K562 (cell line): ENCODE data around the gene ABL1. TPM values are rescaled to one million over a fixed set of nuclear protein-coding genes. Genes with fewer than 3 reads are reported as not detected.

Source experiments
- ATAC-seq: fragments of 200-7000 bp; cut with Tn5 transposase; 3 replicates; pipeline ENCODE4 v1.9.1; 2020; ENCODE audit warnings: moderate library complexity
- BruUV-seq: library from RNA; stranded (reverse); fragments of 400-500 nt; replicated peaks from 2 replicates; lab custom pipeline; 2021; lab: Mats Ljungman, UMichigan
- CTCF ChIA-PET: fragments of 300-600 bp; formaldehyde crosslinking; extraction: SDS; loops from one replicate; lab custom pipeline; 2021; ENCODE audit warnings: low intra/inter-chr PET ratio; lab: Yijun Ruan, JAX
- POLR2A ChIA-PET: fragments of 300-600, 350-650 bp; sonication (Branson Sonifier 250); formaldehyde crosslinking; extraction: SDS; loops from one replicate; lab custom pipeline; 2021; ENCODE audit warnings: antibody characterized with exemption, inconsistent platforms; lab: Yijun Ruan, JAX
- DNase-seq, 4 experiments: peaks; one replicate each; pipeline versions ENCODE4 v3.0.0 to v3.0.0-alpha.2; 2011 to 2018; ENCODE audit warnings: low spot score in 3 of 4, mixed read lengths in 3 of 4; ENCODE audit errors: extremely low read depth in 1 of 4
- FAIRE-seq: peaks from 2 replicates; lab custom pipeline; 2011; peaks lifted over from hg19 to GRCh38; lab: Jason Lieb, UNC
- H2AFZ ChIP-seq: 2 replicates; pipeline ENCODE4 v1.6.0; 2011; ENCODE audit warnings: low read depth, low read length, control low read depth, inconsistent platforms
- H3K27ac ChIP-seq: fragments of 200-600 bp; 3 replicates; pipeline ENCODE4 v1.8.0; 2011; ENCODE audit warnings: low read depth, mild to moderate bottlenecking, control low read depth, inconsistent platforms, low read length, moderate library complexity, mixed read lengths; ENCODE audit errors: extremely low read depth
- H3K27me3 ChIP-seq, 2 experiments: fragments of 300-600 bp in 1 of 2; 2 replicates in 1 of 2; 3 replicates in 1 of 2; pipeline versions ENCODE4 v1.6.0 to v1.8.0; 2011; ENCODE audit warnings: inconsistent platforms in 2 of 2, low read length in 2 of 2, mild to moderate bottlenecking in 1 of 2, mixed read lengths in 1 of 2, moderate library complexity in 1 of 2; ENCODE audit not compliant: control insufficient read depth in 2 of 2, insufficient read depth in 2 of 2
- H3K36me3 ChIP-seq: fragments of 300-600 bp; 3 replicates; pipeline ENCODE4 v1.8.0; 2011; ENCODE audit warnings: mild to moderate bottlenecking, low read length, inconsistent platforms; ENCODE audit not compliant: control insufficient read depth, insufficient read depth
- H3K4me1 ChIP-seq, 2 experiments: fragments of 200-600 bp in 1 of 2; replicated peaks in 1 of 2; 2 replicates in 1 of 2; 3 replicates in 1 of 2; pipeline versions ENCODE4 v1.5.1 to v1.8.0; 2011; ENCODE audit warnings: inconsistent platforms in 2 of 2, low read length in 2 of 2, mild to moderate bottlenecking in 1 of 2, mixed read lengths in 1 of 2, moderate library complexity in 1 of 2; ENCODE audit not compliant: control insufficient read depth in 2 of 2, insufficient read depth in 2 of 2
- H3K4me2 ChIP-seq: 2 replicates; pipeline ENCODE4 v1.6.1; 2011; ENCODE audit warnings: low read length, control low read depth, inconsistent platforms, mixed read lengths; ENCODE audit not compliant: insufficient read depth
- H3K4me3 ChIP-seq: fragments of 200-600 bp; sonication (generic), shearing (Covaris generic); 2 replicates; pipeline ENCODE4 v1.5.1; 2016; ENCODE audit warnings: control low read depth, inconsistent platforms
- H3K79me2 ChIP-seq: fragments of 200-600 bp; 3 replicates; pipeline ENCODE4 v1.8.0; 2011; ENCODE audit warnings: low read length, inconsistent platforms; ENCODE audit not compliant: control insufficient read depth, insufficient read depth
- H3K9ac ChIP-seq, 2 experiments: 2 replicates each; pipeline versions ENCODE4 v1.6.0 to v1.6.1; 2011; ENCODE audit warnings: low read depth in 2 of 2, low read length in 2 of 2, control low read depth in 1 of 2, inconsistent platforms in 1 of 2, mild to moderate bottlenecking in 1 of 2, mixed read lengths in 1 of 2; ENCODE audit not compliant: insufficient read depth in 1 of 2
- H3K9me1 ChIP-seq: one replicate; pipeline ENCODE4 v1.6.0; 2011; ENCODE audit warnings: inconsistent platforms, mild to moderate bottlenecking, low read length, moderate library complexity; ENCODE audit not compliant: control insufficient read depth, insufficient read depth
- H3K9me3 ChIP-seq: replicated peaks from 2 replicates; pipeline ENCODE4 v1.5.1; 2011; ENCODE audit warnings: low read depth, low read length, inconsistent platforms; ENCODE audit not compliant: control insufficient read depth, insufficient read depth
- H4K20me1 ChIP-seq: replicated peaks from 2 replicates; pipeline ENCODE4 v1.6.1; 2011; ENCODE audit warnings: low read length, inconsistent platforms, mixed read lengths; ENCODE audit not compliant: control insufficient read depth, insufficient read depth
- CBFB ChIP-seq: sonication (generic); formaldehyde crosslinking; IDR thresholded peaks from 2 replicates; pipeline ENCODE4 v1.4.0; 2020; ENCODE audit warnings: mild to moderate bottlenecking, missing genetic modification reagents
- CBX1 ChIP-seq: sonication (generic); IDR thresholded peaks from 2 replicates; pipeline ENCODE4 v1.6.1; 2016; ENCODE audit warnings: antibody characterized with exemption, low read depth, mild to moderate bottlenecking
- DPF2 ChIP-seq: fragments of 450-650 bp; IDR thresholded peaks from 2 replicates; pipeline ENCODE4 v1.6.1; 2016
- MAFG ChIP-seq: fragments of 450-650 bp; conservative IDR thresholded peaks from 2 replicates; pipeline ENCODE4 v1.6.1; 2016; ENCODE audit warnings: missing genetic modification characterization, missing compliant biosample characterization
- SIN3B ChIP-seq: fragments of 450-650 bp; IDR thresholded peaks from 2 replicates; pipeline ENCODE4 v1.6.1; 2017; ENCODE audit warnings: low read depth, mild to moderate bottlenecking, moderate library complexity
- SLC30A9 ChIP-seq: fragments of 250-450 bp; sonication (Bioruptor Pico); IDR thresholded peaks from 2 replicates; pipeline ENCODE4 v1.8.0; 2022; ENCODE audit warnings: mild to moderate bottlenecking, moderate library complexity
- WGBS: fragments of 100-300 bp; shearing (Covaris generic); methylation state at CpG from one replicate; pipeline ENCODE4 v1.1.6; 2016; ENCODE audit warnings: low coverage, mixed read lengths; ENCODE audit not compliant: insufficient coverage; ENCODE audit errors: missing lambda C conversion rate; 5-methylcytosine and 5-hydroxymethylcytosine counted together
- in situ Hi-C: fragments of 300-500 bp; cut with MboI; formaldehyde crosslinking; loops from 4 replicates; pipeline ENCODE4 v1.15.0; 2018; ENCODE audit warnings: inconsistent platforms, mixed read lengths
- intact Hi-C: fragments of 100-400 bp; cut with micrococcal nuclease; formaldehyde crosslinking; loops from 2 replicates; pipeline ENCODE4 v1.14.2; 2022
- polyA plus RNA-seq, 8 experiments: library from polyadenylated mRNA; depleted of rRNA in 4 of 8; stranded (reverse) in 5 of 8; unstranded in 3 of 8; fragments of >200 nt; fragmentation: Nextera tagmentation in 2 of 8; fragmentation: Illumina TruSeq in 1 of 8; extraction: Ambion mirVana in 2 of 8; extraction: Trizol in 1 of 8; gene quantifications; 2 replicates each; pipeline versions ENCODE4 v1.2.1 to v1.2.3, GENCODE V29; 2011 to 2014; ENCODE audit warnings: inconsistent platforms in 1 of 8, missing spikeins in 1 of 8
- total RNA-seq, 7 experiments: library from RNA; depleted of rRNA in 6 of 7; stranded (reverse); fragments of >200 nt in 6 of 7; fragmentation: Illumina TruSeq in 2 of 7; extraction: Trizol in 2 of 7; gene quantifications; 2 replicates each; pipeline versions ENCODE4 v1.2.1 to v1.2.3, GENCODE V29; 2011 to 2021; ENCODE audit warnings: low replicate concordance in 1 of 7
- TF ChIP-seq, protein P1 (sequence below): IDR thresholded peaks from 2 replicates; pipeline ENCODE4 v1.6.1; 2011; ENCODE audit not compliant: insufficient read length; ENCODE audit errors: extremely low read depth
- TF ChIP-seq, protein P2 (sequence below): fragments of 250-450 bp; sonication (Bioruptor Pico); IDR thresholded peaks from 2 replicates; pipeline ENCODE4 v1.8.0; 2021; ENCODE audit warnings: borderline replicate concordance, mild to moderate bottlenecking, moderate library complexity; ENCODE audit not compliant: poor library complexity, severe bottlenecking
- TF ChIP-seq, protein P3 (sequence below): sonication (generic); formaldehyde crosslinking; IDR thresholded peaks from 2 replicates; pipeline ENCODE4 v1.8.1; 2023; ENCODE audit warnings: mild to moderate bottlenecking, missing genetic modification reagents
- TF ChIP-seq, protein P4 (sequence below): fragments of 450-650 bp; IDR thresholded peaks from 2 replicates; pipeline ENCODE4 v1.6.1; 2016; ENCODE audit warnings: missing biosample characterization, missing genetic modification characterization
- TF ChIP-seq, protein P5 (sequence below), 2 experiments: fragments of 450-650 bp in 1 of 2; sonication (generic) in 1 of 2; formaldehyde crosslinking; conservative IDR thresholded peaks; 2 replicates each; pipeline versions ENCODE4 v1.4.0 to v1.8.1; 2020 to 2022; ENCODE audit warnings: mild to moderate bottlenecking in 1 of 2, missing genetic modification reagents in 1 of 2

ABL1 gene
- total and polyA plus RNA-seq, 9 of the 15 experiments (the other 6 are each of a cell fraction or from before 2014, with no cell fraction given): 1.5 to 130 (median 37.8) TPM

DNA sequence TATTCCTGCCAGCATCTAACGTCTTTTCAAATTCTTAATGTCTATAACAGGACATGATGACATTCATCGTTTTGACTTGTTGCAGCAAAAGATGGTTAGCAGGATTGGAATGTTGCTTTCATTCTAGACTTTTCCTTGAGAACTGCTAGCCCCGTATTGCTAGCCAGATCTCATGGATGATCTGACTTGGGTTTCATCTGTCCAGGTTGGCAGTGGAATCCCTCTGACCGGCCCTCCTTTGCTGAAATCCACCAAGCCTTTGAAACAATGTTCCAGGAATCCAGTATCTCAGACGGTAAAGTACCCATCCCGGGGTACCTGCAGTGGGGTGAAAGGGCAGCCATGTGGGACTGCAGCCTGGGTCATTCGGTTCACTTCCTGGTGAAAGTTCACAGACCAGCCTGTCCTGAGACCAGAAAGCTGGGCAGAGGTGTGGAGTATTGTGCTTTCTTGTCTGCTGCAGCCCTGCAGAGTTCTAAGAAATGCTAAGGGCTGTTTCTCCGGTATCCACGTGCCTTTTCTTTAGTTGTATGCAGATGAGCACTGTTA lies 44.9 kb downstream of the ABL1 start (continued):
- TF ChIP-seq SIN3B: no peak
- TF ChIP-seq, protein P1, sequence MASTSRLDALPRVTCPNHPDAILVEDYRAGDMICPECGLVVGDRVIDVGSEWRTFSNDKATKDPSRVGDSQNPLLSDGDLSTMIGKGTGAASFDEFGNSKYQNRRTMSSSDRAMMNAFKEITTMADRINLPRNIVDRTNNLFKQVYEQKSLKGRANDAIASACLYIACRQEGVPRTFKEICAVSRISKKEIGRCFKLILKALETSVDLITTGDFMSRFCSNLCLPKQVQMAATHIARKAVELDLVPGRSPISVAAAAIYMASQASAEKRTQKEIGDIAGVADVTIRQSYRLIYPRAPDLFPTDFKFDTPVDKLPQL: no peak
- no peak for TF ChIP-seq CBX1
- TF ChIP-seq, protein P2, sequence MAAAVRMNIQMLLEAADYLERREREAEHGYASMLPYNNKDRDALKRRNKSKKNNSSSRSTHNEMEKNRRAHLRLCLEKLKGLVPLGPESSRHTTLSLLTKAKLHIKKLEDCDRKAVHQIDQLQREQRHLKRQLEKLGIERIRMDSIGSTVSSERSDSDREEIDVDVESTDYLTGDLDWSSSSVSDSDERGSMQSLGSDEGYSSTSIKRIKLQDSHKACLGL (CRISPR knock-in tag): no peak

DNA sequence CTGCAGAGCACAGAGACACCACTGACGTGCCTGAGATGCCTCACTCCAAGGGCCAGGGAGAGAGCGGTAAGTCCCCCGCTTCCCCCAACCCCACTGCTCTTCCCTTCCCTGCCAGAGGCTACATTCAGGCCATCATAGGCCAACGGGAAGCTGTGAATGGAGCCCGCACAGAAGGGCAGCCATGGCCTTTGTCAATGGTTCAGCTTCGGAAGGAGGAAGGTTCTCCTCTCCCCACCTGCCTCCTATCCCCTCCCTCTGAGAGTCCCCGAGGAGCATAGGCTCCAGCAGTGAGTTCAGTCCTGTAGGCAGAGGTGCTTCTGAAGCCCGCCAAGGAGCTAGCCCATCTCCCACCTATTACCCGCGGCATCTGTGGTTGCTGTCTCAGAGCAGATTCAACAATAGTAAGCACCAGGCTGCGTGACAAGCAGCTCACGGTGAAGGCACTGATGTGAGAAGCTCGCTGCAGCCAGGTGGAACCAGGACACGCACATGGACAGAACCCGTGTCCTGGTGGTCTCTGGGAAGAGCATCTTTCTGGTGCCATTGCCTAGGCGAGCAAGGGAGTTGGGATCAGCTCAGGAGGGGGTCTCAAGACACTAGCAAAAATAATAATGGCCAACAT lies 45.7 kb downstream of the ABL1 start:
- whole genome bisulfite sequencing: 90% methylated on average over 16 of the region's 16 CpGs
- Histone ChIP-seq H3K27me3 (no peaks in the 10 kb centered on the region), H3K9ac (peak overlapping the region in 1 of 2 experiments; percentile 57; a peak in 2 of 4 replicates), H3K4me2 (no peak overlapping the region), H3K9me1 (peaks cover 8% of the 10 kb centered on the region), H3K36me3 (peaks cover 79% of the 10 kb centered on the region), H3K27ac (no peak overlapping the region), H3K79me2 (no peaks in the 10 kb centered on the region), H3K4me1 (peaks cover 0 to 19% of the 10 kb centered on the region in 2 experiments; a peak in 1 of 5 replicates), H3K4me3 (no peak overlapping the region), H3K9me3 (no peaks in the 10 kb centered on the region), H2AFZ (no peak overlapping the region), H4K20me1 (peaks cover 19% of the 10 kb centered on the region; the same call in 1 of the 2 replicates)
- intact Hi-C loops (no loop called here), in situ Hi-C loops (no loop called here)
- BruUV-seq: no TSS peak
- no peak for FAIRE-seq
- no peak for ATAC-seq
- CTCF ChIA-PET: no interaction called here
- POLR2A ChIA-PET: interaction anchor here (0.6 to 5.3 kb wide), 11 partner anchors 12 to 149 kb away, joined by 3 to 57 read pairs (median 4); no protein-coding TSS in a partner anchor
- peak in 2 of 4 experiments; percentile 54 to 57 for DNase-seq
- TF ChIP-seq, protein P3, sequence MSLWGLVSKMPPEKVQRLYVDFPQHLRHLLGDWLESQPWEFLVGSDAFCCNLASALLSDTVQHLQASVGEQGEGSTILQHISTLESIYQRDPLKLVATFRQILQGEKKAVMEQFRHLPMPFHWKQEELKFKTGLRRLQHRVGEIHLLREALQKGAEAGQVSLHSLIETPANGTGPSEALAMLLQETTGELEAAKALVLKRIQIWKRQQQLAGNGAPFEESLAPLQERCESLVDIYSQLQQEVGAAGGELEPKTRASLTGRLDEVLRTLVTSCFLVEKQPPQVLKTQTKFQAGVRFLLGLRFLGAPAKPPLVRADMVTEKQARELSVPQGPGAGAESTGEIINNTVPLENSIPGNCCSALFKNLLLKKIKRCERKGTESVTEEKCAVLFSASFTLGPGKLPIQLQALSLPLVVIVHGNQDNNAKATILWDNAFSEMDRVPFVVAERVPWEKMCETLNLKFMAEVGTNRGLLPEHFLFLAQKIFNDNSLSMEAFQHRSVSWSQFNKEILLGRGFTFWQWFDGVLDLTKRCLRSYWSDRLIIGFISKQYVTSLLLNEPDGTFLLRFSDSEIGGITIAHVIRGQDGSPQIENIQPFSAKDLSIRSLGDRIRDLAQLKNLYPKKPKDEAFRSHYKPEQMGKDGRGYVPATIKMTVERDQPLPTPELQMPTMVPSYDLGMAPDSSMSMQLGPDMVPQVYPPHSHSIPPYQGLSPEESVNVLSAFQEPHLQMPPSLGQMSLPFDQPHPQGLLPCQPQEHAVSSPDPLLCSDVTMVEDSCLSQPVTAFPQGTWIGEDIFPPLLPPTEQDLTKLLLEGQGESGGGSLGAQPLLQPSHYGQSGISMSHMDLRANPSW (CRISPR knock-in tag): 0 out of 2 replicates have a peak, but pooled peaks have one; percentile 49
- TF ChIP-seq, protein P4, sequence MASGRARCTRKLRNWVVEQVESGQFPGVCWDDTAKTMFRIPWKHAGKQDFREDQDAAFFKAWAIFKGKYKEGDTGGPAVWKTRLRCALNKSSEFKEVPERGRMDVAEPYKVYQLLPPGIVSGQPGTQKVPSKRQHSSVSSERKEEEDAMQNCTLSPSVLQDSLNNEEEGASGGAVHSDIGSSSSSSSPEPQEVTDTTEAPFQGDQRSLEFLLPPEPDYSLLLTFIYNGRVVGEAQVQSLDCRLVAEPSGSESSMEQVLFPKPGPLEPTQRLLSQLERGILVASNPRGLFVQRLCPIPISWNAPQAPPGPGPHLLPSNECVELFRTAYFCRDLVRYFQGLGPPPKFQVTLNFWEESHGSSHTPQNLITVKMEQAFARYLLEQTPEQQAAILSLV (tag): no peak
- no peak for TF ChIP-seq SLC30A9 (CRISPR knock-in tag)
- no peak for TF ChIP-seq CBFB (CRISPR knock-in tag)
- TF ChIP-seq, protein P5, sequence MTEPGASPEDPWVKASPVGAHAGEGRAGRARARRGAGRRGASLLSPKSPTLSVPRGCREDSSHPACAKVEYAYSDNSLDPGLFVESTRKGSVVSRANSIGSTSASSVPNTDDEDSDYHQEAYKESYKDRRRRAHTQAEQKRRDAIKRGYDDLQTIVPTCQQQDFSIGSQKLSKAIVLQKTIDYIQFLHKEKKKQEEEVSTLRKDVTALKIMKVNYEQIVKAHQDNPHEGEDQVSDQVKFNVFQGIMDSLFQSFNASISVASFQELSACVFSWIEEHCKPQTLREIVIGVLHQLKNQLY (CRISPR knock-in tag; conservative IDR thresholded peaks at IDR 0.05): 0 out of 4 replicates have a peak, but pooled peaks of 1 of the 2 experiments have one; percentile 16
- TF ChIP-seq MAFG (tag): no peak
- TF ChIP-seq DPF2: no peak
